HG03196 (cell line): ENCODE measurements around the gene TXNIP.

Experiments used
- ATAC-seq: cut with Tn5 transposase; IDR thresholded peaks from one replicate; pipeline ENCODE4 v1.9.1; 2021; ENCODE audit not compliant: unreplicated experiment

The TXNIP gene

GRCh38 chr1:145964328-145965118 is 31.9 kb downstream of the TXNIP start, which contains the start of the genes ANKRD34A and POLR3GL:
Gene ANKRD34A, minus strand, starts transcription at chr1:145964575. Its CDS starts 2,816 bp downstream, at chr1:145961759.
Gene POLR3GL, plus strand, starts transcription at chr1:145964690. Its CDS starts 10,176 bp downstream, at chr1:145974866.
- peak; percentile 89 for ATAC-seq

- no peak for ATAC-seq
Observed at GRCh38 chr1:145963265-145964019, 32.9 kb downstream of the TXNIP start.

- no peak for ATAC-seq
Observed at GRCh38 chr1:145962157-145963102, 33.9 kb downstream of the TXNIP start.

GRCh38 chr1:145961425-145962156 is 34.8 kb downstream of the TXNIP start:
- no peak for ATAC-seq

GRCh38 chr1:145961109-145961424 is 35.3 kb downstream of the TXNIP start:
- no peak for ATAC-seq

- ATAC-seq, result no peak
Observed at GRCh38 chr1:145960468-145961108, 35.8 kb downstream of the TXNIP start.

GRCh38 chr1:145959957-145960467 is 36.4 kb downstream of the TXNIP start:
- no peak for ATAC-seq

- ATAC-seq, result no peak
Observed at GRCh38 chr1:145959333-145959732, 37.0 kb downstream of the TXNIP start.

- ATAC-seq, result no peak
Observed at GRCh38 chr1:145958734-145959133, 37.6 kb downstream of the TXNIP start.

- peak; percentile 83 for ATAC-seq
Observed at GRCh38 chr1:145957443-145958319, 38.7 kb downstream of the TXNIP start, which contains the start of gene LIX1L. Gene LIX1L, minus strand, starts transcription at chr1:145958017. Its CDS starts 90 bp downstream, at chr1:145957927.

- ATAC-seq, result no peak
Observed at GRCh38 chr1:145956781-145957442, 39.5 kb downstream of the TXNIP start.

GRCh38 chr1:145956361-145956760 is 40.0 kb downstream of the TXNIP start:
- ATAC-seq, result no peak

GRCh38 chr1:145955436-145955835 is 40.9 kb downstream of the TXNIP start:
- no peak for ATAC-seq

- no peak for ATAC-seq
Observed at GRCh38 chr1:145953861-145954260, 42.5 kb downstream of the TXNIP start.

GRCh38 chr1:145952903-145953302 is 43.5 kb downstream of the TXNIP start:
- no peak for ATAC-seq

GRCh38 chr1:145951526-145951925 is 44.9 kb downstream of the TXNIP start:
- ATAC-seq, result no peak

- ATAC-seq, result no peak
Observed at GRCh38 chr1:145949219-145949618, 47.2 kb downstream of the TXNIP start.

GRCh38 chr1:145947551-145947950 is 48.8 kb downstream of the TXNIP start:
- no peak for ATAC-seq
